ENCODE results near the gene FGD2. TPM values are rescaled to one million over a fixed set of nuclear protein-coding genes. Genes with fewer than 3 reads are reported as not detected.

Gene FGD2
- total and polyA plus RNA-seq, 2 of the 8 experiments (the other 6 are each of a cell fraction or from before 2014, with no cell fraction given) = 0.12 to 0.32 TPM

GRCh38 chr6:36986704-36987047 lies 18.8 kb upstream of the FGD2 start (continued):
- no peak for TF ChIP-seq RFX5 (IDR thresholded peaks at IDR 0.05; ENCODE audit: borderline replicate concordance, low read depth, low read length)
- TF ChIP-seq CBX5 (IDR thresholded peaks at IDR 0.05; ENCODE audit: low read depth, low read length) = no peak
- TF ChIP-seq KDM1A (IDR thresholded peaks at IDR 0.05; ENCODE audit: borderline replicate concordance, low read length) = no peak
- no peak for TF ChIP-seq POLR2AphosphoS5 (IDR thresholded peaks at IDR 0.05; ENCODE audit: low read depth, low read length)

All from H1 (cell line).